Measurements from ENCODE around the gene LONRF3.
"Not testable (repeated sequence)": the region's sequence is repeated elsewhere in the genome, so short reads cannot be mapped to it uniquely, and the experiment has no call there.

The LONRF3 gene

DNA sequence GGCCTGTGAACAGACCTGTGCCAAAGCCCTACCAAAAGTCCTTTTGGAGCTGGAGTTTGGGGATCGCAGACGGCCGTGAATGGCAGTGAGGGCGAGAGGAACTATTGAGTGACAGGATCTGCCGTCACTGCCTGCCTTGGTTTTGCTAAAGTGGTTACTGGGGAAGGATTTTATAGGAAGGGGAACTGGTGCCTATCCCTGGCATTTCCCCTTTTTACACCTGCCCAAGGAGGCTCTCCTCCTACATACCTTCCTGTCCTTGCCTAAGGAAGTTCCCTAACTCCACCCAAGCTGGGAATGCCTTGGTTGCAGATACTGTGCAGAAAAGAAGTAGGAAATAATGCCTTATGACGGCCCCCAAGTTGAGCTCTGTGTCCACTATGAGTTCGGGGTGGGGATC is 14.5 kb downstream of the LONRF3 start:
- no peak for DNase-seq

DNA sequence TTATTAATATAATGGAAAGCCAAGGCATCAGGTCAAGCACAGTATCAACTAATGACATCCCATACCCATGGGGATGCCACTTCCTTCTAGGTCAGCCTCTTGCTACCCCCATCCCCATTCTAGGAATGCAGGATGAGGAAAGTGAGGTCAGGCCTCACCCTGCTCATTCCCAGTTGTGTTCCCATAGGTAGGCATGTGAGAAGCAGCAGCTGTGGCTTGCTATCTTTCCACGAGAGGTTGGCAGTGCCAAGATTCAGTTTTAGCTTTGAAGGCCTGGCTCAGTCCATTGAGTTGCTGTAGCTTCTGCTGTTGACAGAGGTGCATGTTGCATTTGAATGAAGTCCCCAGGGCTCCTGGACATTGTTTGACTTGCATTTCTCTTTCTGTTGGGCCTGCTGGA is 15.5 kb downstream of the LONRF3 start:
- no peak for DNase-seq

DNA sequence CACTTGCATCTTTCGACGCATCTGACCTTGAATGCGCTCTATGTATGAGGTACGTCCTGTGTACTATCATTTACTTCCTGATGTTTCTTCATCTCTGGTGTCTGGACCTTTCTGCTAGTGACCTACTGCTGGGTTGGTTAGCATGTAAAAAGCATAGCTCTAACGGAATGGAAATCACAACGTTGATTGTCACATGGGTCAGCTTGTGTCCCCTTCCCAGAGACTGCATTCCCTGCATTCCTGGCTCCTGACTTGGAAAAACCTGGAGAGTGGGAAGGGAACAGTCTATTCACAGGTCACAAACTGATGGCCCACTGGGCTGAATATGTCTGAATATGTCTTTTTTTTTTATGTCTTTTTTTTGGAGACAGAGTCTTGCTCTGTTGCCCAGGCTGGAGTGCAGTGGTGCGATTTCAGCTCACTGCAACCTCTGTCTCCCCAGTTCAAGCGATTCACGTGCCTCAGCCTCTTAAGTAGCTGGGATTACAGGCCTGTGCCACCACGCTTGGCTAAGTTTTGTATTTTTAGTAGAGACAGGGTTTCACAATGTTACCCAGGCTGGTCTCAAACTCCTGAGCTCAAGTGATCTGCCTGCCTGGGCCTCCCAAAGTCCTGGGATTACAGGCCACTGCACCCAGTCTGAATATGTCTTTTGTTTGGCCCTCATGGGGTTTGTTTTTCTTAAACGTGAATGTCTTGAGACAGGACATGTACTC is 16.3 kb downstream of the LONRF3 start:
- DNase-seq = no peak

DNA sequence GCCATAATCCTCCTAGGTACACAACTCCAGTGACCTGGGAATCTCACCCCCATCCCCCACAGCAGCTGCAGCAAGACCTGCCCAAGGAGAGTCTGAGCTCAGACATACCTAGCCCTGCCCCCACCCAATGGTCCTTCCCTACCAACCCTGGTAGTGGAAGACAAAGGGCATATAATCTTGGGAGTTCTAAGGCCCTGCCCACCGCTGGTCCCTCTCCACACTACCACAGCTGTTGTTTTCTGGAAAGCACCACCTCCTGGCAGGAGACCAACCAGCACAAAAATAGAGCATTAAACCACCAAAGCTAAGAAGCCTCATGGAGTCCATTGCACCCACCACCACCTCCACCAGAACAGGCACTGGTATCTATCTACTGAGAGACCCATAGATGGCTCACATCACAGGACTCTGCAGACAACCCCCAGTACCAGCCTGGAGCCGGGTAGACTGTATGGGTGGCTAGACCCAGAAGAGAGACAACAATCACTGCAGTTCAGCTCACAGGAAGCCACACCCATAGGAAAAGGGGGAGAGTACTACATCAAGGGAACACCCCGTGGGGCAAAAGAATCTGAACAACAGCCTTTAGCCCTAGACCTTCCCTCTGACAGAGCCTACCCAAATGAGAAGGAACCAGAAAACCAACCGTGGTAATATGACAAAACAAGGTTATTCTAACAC is 18.2 kb downstream of the LONRF3 start:
- DNase-seq = not testable (repeated sequence)

DNA sequence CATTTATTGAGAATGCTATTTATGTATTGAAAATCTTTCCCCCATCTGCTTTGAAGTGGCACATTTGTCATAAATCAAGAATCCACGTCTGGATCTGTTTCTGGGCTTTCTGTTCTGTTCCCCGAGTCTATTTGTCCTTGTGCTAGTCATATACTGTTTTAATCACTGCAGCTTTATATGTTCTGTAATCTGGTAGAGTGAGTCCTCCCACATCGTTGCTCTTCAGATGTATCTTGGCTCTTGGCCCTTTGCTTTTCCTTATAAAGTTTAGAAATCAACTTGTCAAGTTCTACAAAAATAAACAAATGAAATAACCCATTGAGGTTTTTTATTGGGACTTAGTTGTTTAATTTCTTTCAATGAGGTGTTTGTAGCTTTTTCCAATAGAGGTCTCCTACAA is 29.0 kb downstream of the LONRF3 start:
- no peak for DNase-seq

DNA sequence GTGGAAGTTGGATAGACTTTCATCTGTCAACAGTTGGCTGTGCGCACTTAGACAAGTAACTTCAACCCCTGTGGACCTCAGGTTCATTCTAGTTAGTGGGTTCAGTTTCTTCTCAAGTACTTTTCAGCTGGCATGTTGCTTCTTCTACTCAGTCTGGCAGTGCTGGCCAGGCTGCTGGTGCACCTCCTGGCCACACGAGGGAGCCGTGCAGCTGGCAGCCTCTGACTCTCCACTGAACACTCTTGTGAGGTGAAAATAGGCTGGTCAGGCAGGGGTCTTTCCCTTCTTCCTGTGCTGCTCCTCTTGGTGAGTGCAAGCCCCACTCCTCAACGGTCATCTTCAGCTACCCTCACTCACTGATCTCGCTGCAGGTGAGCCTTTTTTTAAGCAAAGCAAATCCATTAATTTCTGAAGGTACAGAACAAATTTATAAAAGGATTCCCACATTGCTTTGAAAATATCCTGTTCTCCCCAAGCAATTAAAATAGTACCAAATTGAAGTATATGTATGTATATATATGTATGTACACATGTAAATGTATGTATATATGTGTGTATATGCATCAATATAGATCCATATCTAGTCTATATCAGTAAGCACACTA is 30.6 kb downstream of the LONRF3 start:
- no peak for DNase-seq

DNA sequence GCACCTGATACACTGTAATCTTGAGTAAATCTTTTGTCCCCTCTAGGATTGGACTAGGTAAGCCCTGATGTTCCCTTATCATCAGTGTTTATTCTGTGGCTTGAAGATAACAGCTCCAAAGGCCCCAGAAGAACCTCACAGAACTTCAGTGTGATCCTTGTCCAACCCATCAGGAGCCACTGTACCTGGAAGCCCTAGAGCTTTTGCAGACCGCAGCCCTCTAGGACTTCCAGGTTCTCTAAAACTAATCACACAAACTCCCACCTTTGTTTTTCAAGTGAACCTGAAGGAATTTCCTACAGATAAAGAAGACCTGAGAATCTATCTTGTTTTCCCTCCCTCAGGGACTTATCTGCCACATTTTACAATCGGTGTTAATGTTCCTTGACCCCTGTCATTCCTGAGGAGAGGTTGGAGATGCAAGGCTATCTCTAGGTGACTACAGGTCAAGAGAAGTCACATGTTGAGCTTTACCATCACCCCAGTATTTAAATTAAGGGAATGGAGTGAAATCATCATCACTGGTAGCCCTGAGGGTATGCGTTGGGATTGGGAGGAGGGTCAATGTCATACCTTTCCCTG is 32.9 kb downstream of the LONRF3 start:
- DNase-seq = no peak

DNA sequence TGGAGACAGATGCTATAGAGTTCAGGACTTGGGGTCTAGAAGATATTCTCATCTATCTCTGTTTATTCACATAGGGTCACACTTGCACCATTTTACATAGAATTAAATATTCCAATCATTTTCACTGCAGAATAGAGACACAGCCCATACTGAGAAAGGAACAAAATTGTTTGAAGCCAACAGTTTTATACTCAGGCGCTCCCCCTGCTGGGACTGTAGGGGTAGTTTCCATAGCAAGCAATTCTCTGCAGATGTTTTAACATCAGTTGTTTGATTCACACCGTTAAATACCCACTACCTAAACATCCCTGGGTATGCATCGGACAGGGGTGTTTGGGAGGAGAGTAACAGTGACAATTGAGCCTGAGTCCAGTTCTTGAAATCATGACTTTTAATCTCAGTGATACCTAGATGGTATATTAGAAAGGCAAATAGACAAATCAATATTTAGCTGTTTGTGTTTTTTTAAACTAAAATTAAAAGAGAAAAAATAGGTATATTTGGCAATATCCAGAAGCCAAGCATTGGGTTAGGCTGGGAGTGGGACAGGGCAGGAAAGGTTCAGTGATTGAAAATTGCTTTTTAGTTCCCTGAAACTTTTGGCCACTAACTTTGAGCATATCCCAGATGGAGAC is 33.8 kb downstream of the LONRF3 start:
- no peak for DNase-seq

DNA sequence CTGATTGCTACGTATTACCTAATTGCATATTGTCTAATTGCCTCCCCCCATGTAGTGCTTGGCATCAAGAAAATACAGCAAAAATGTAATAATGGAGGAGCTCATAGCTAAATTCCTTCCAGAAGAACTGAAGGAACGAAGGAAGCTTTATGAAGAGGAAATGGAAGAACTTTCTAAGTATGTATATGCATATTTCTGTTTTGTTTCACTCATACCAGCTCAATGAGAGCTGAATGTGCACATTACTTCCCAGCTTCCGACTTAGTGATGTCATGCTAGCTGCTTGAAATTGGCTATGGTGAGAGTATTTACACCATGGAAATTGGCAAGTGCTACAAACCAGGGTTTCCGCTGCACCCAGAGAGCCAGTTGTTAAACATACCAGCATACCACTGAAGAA is 34.7 kb downstream of the LONRF3 start:
- no peak for DNase-seq

DNA sequence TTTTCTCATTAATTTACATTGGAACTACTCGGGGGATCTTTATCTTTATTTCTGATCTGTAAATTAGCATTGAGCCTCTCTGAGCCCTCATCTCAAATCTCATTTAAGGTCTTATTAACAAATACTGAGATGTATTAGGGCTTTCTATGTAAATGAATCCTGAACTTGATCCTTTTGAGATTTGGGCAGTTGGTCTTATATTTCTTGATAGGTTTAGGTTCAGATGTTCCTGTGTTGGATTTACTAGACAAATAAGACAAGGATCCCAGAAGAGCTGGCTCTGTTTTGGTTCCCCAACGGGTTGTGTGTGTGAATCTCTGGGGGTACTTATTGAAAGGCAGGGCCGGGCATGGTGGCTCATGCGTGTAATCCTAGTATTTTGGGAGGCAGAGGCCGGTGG is 36.1 kb downstream of the LONRF3 start:
- no peak for DNase-seq

DNA sequence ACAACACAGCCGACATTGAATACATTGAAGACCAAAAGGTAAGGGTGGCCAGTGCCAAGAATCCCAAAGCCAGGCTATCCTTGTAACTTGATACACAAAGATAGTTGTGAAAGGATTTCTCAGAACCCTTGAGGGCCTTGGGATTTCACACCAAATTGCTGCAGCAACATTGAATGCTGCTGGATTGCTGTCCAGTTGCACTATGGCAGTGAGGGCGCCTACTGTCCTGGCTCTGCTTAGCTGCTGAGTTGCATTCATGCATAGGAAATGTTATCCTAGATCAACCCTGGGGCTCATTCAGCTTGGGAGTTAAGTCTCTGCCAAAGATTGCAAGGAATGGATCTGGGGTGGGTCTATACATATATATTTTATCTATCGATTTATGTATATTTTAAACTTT is 38.7 kb downstream of the LONRF3 start:
- no peak for DNase-seq

DNA sequence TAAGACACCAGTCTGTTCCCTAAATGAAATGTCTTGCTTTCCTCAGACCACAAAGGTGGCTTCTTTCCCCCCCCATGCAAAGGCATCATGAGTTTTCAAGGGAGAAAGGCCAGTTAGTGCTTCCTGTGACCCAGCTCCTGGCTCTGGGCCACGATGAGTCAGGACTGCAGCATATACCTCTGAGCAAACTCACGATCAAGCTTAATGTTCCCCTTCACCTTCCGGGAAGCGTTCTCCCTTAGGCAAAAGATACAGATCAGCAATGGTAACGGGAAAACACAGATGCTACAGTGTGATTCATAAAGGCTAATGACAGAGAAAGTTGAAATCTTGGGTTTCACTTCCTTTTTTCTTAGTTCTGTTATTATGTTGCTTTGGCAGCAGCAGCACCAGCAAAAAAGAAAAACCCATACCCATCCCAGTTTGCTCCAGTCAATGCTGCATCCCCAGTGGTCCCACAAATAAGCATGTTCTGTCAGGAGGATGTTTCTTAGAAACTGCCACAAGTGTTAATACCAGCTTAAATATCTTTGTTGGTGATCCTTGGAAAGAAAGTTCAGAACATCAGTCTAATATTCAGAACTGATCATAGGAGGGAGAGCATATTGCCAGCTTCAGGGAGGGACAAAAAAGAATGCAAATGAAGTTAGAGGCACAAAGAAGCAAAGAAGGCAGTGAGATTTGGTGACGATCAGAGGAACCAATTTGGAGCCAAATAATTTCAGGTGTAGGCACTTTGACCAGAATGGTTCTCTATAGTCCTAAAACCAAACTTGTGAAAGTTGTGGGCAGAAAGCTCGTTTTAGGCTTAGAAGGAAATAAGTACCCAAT is 41.2 kb downstream of the LONRF3 start:
- DNase-seq = no peak

DNA sequence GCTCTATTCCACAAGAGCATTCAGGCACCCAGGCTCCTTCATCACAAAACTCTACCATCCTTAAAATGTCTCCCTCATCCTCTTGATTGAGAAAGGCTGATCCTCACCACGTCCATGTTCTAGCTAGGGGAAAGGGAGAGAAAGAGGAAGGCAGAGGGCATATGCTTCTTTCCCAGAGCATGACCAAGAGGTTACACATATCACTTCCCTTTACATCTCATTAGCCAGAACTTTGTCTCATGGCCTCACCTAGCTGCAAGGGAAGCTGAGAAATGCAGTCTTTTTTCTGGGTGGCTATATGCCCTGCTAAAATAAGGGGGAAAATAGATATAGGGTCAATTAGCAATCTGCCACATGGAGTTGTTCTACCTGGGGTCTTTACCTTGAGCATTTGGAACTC is 42.7 kb downstream of the LONRF3 start:
- DNase-seq = no peak

DNA sequence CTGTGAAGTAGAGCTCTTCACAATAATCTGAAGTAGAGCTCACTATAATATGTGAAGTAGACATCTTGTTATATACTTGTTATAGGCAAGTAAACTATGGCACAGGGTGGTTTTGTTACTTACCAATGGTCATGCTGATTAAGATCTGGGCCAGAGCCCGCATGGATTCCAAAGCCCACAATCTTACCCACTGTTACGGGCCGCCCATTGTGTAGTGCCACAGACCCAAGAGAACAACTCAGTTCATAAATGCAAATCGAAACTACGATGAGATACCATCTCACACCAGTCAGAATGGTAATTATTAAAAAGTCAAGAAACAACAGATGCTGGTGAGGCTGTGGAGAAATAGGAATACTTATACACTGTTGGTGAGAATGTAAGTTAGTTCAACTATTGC is 51.5 kb downstream of the LONRF3 start:
- no peak for DNase-seq

DNA sequence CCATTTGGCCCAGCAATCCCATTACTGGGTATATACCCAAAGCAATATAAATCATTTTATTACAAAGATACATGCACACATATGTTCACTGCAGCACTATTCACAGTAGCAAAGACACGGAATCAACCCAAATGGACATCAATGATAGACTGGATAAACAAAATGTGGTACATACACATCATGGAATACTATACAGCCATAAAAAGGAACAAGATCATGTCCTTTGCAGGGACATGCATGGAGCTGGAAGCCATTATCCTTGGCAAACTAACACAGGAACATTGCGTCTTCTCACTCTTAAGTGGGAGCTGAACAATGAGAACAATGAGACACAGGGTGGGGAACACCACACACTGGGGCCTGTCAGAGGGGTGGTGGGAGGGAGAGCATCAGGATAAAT is 51.9 kb downstream of the LONRF3 start:
- not testable (repeated sequence) for DNase-seq

DNA sequence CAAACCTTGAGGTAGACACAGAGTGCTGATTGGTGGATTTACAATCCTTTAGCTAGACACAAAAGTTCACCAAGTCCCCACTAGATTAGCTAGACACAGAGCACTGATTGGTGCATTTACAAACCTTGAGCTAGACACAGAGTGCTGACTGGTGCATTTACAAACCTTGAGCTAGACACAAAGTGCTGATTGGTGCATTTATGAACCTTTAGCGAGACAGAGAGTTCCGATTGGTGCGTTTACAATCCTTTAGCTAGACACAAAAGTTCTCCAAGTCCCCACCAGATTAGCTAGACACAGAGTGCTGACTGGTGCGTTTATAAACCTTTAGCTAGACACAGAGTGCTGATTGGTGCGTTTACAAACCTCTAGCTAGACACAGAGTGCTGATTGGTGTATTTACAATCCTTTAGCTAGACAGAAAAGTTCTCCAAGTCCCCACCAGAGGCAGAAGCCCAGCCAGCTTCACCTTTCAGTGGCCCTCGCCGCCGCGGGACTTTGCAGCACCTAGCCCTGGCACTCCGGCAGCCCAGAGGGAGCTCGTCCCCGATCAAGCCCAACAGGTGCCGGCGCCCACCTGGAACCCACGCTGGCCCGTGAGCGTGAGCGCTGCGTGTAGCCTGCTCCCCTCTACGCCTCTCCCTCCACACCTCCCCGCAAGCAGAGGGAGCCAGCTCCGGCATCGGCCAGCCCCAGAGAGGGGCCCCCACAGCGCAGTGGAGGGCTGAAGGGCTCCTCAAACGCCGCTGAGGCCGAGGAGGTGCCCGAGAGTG is 53.7 kb downstream of the LONRF3 start:
- DNase-seq = not testable (repeated sequence)

DNA sequence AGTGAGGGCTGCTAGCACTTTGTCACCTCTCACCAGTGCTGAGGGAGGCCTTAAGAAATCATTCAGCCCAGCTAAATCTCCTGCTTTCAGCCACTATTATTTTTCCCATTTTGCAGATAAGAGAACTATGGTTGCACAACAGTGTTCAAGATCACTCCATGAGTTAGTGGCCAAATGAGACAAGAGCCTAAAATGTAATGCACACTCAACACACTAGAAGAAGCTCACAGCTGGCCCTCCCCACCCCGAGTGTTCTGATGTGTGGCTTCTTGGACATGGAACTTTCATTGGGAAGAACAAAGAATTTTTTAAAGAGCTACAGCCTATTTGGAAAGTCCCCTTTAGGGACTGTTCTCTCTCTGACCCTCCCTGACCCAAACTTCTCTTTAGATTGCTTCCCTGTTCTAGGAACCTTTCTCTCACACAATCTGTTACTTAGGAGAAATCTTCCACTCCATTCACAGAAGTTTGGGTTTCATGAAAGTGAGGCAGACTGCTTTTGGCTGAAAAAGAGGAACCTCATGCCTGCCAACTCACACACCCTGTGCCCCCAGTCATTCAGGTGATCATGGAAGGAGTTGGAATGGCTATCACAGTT is 54.4 kb downstream of the LONRF3 start:
- no peak for DNase-seq

DNA sequence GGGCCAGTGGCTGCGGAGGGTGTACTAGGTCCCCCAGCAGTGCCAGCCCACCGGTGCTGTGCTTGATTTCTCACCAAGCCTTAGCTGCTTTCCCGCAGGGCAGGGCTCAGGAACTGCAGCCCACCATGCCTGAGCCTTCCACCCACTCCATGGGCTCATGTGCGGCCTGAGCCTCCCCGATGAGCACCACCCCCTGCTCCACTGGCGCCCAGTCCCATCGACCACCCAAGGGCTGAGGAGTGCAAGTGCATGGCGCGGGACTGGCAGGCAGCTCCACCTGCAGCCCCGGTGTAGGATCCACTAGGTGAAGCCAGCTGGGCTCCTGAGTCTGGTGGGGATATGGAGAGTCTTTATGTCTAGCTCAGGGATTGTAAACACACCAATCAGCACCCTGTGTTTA is 55.2 kb downstream of the LONRF3 start:
- not testable (repeated sequence) for DNase-seq

DNA sequence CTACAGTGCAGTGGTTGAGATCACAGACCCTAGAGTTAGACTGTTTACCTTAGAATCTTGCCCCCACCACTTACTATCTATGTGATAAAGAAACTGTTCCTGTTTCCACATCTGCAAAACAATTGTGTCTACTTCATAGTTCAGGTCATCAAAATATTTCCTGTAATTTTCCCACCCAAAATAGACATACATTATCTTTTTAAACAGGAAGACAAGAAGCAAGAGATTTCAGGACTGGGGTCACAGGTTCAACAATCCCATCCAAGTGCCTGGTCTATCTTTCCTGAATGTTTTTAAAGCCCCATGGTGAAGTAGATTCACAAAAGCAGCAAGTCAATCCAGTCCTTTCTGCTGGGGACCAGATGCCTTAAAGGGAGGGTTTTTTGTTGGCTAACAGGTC is 56.6 kb downstream of the LONRF3 start:
- DNase-seq = no peak

DNA sequence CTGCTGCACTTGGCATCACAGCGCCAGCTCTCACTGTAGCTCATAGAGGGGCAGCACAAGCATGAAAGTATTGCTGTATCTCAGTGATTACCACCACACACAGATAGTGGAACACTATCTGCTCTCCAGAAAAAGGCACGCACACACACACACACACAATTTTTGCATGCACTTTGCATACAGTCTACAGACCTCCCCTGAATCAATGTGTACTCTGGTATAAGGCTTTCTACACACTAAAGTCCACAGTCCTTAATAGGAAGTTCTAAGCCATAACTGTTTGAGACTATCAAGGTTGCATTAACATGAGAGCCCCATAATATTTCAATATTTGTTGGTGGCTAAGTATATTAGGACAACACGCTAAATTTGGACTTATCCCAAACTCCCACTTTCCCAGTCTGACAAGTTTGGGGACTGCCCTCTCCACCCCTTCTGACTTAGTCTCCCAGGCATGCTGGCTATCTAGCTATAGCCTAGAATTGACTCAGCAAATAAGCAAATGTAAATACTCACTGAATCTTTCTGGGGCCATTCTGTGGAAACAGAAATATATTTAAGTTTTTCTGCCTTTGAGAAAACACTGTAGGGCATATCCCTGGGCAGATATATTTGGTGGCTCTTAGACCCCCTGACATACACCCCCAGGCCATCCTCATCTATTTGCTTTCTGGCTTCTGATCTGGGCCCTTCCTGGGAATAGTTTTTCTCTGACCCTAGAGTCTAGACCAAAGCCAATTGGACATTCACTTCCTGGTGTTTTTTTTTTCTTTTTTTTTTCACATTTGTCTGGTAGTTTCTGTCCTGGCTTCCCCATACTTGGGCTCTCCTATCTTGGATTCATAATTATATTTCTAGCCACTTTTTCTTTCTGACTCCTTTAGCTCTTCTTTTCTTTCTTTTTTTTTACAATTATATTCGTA is 62.0 kb downstream of the LONRF3 start:
- no peak for DNase-seq

All from NCI-H2171 (cell line).